Astrocyte (in vitro differentiated cells and primary cell): ENCODE data around the gene SEC23A. TPM values are rescaled to one million over a fixed set of nuclear protein-coding genes. Genes with fewer than 3 reads are reported as not detected.

ENCODE experiments used
- DNase-seq: peaks from one replicate; pipeline ENCODE4 v3.0.0-alpha.2; 2010; ENCODE audit warnings: low read depth
- FAIRE-seq: peaks from 2 replicates; lab custom pipeline; 2011; peaks lifted over from hg19 to GRCh38; lab: Jason Lieb, UNC
- H2AFZ ChIP-seq: 2 replicates; pipeline ENCODE4 v1.6.0; 2012; ENCODE audit warnings: low read depth, low read length, inconsistent platforms
- H3K27ac ChIP-seq: 2 replicates; pipeline ENCODE4 v1.5.1; 2011; ENCODE audit warnings: low read depth, low read length, inconsistent platforms
- H3K27me3 ChIP-seq: 2 replicates; pipeline ENCODE4 v1.6.0; 2011; ENCODE audit warnings: low read length, inconsistent platforms; ENCODE audit not compliant: insufficient read depth
- H3K36me3 ChIP-seq: 2 replicates; pipeline ENCODE4 v1.5.1; 2011; ENCODE audit warnings: low read length, inconsistent platforms; ENCODE audit not compliant: insufficient read depth
- H3K4me1 ChIP-seq: 2 replicates; pipeline ENCODE4 v1.5.1; 2011; ENCODE audit warnings: low read length, inconsistent platforms; ENCODE audit not compliant: insufficient read depth
- H3K4me2 ChIP-seq: 2 replicates; pipeline ENCODE4 v1.6.0; 2012; ENCODE audit warnings: low read length, inconsistent platforms
- H3K4me3 ChIP-seq: 2 replicates; pipeline ENCODE4 v1.5.1; 2011; ENCODE audit warnings: low read depth, mild to moderate bottlenecking, low read length, inconsistent platforms; ENCODE audit not compliant: insufficient read depth
- H3K79me2 ChIP-seq: 2 replicates; pipeline ENCODE4 v1.6.0; 2012; ENCODE audit warnings: mild to moderate bottlenecking, low read length, inconsistent platforms; ENCODE audit not compliant: insufficient read depth
- H3K9ac ChIP-seq: 2 replicates; pipeline ENCODE4 v1.6.0; 2012; ENCODE audit warnings: mild to moderate bottlenecking, low read length, inconsistent platforms
- H3K9me3 ChIP-seq: 2 replicates; pipeline ENCODE4 v1.5.1; 2012; ENCODE audit warnings: low read depth, mild to moderate bottlenecking, low read length, inconsistent platforms; ENCODE audit not compliant: insufficient read depth
- H4K20me1 ChIP-seq: 2 replicates; pipeline ENCODE4 v1.6.0; 2012; ENCODE audit warnings: low read length, inconsistent platforms; ENCODE audit not compliant: insufficient read depth
- H3K27ac Mint-ChIP-seq: one replicate; pipeline ENCODE4 v1.8.0; 2021; ENCODE audit warnings: mild to moderate bottlenecking, mixed read lengths; ENCODE audit not compliant: unreplicated experiment
- H3K27me3 Mint-ChIP-seq: one replicate; pipeline ENCODE4 v1.8.0; 2021; ENCODE audit warnings: low read depth, mixed read lengths; ENCODE audit not compliant: unreplicated experiment
- H3K36me3 Mint-ChIP-seq: one replicate; pipeline ENCODE4 v1.8.0; 2021; ENCODE audit warnings: low read depth, mixed read lengths; ENCODE audit not compliant: unreplicated experiment
- H3K4me1 Mint-ChIP-seq: one replicate; pipeline ENCODE4 v1.8.0; 2021; ENCODE audit warnings: low read depth, mixed read lengths; ENCODE audit not compliant: unreplicated experiment
- H3K4me3 Mint-ChIP-seq: one replicate; pipeline ENCODE4 v1.8.0; 2021; ENCODE audit warnings: mild to moderate bottlenecking, moderate library complexity, mixed read lengths; ENCODE audit not compliant: unreplicated experiment
- H3K9me3 Mint-ChIP-seq: one replicate; pipeline ENCODE4 v1.8.0; 2021; ENCODE audit warnings: mild to moderate bottlenecking, mixed read lengths; ENCODE audit not compliant: unreplicated experiment
- CTCF ChIP-seq: IDR thresholded peaks from 2 replicates; pipeline ENCODE4 v1.5.1; 2011; ENCODE audit warnings: low read depth, mild to moderate bottlenecking, inconsistent platforms, low read length, moderate library complexity; ENCODE audit not compliant: insufficient read depth
- EZH2 ChIP-seq: IDR thresholded peaks from 2 replicates; pipeline ENCODE4 v1.6.1; 2012; ENCODE audit warnings: mild to moderate bottlenecking, low read length, inconsistent platforms; ENCODE audit not compliant: insufficient read depth
- total RNA-seq: library from RNA; stranded (reverse); gene quantifications from 2 replicates; pipeline ENCODE4 v1.2.1, GENCODE V29; 2021

Gene SEC23A
- total RNA-seq, 1 donor from 2014 or later: 229 TPM

DNA sequence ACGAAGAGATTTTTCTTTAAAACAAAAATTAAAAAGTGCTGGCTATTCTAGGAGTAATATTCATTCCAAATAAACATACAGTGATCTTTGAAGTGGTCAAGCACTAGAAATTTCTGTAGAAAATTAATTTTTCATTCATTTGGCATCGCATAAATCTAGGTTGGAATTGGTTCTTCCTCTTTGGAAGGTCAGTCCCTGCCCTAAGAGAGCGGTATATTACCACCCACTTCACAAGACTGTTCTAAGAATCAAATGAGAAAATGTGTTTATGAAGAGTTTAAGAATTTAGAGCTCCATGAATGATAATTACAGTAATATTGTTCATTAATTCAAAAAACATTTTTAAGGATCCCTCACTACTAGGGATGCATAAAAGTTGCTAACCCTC is 10.6 kb upstream of the SEC23A start:
- DNase-seq (no peak), FAIRE-seq (no peak)
- Mint-ChIP-seq H3K36me3 (no peaks in the 10 kb centered on the region), H3K4me3 (peak overlapping the region; percentile 94), H3K9me3 (no peaks in the 10 kb centered on the region), H3K4me1 (no peaks in the 10 kb centered on the region), H3K27ac (peak overlapping the region; percentile 75), H3K27me3 (no peaks in the 10 kb centered on the region)
- Histone ChIP-seq H3K36me3 (no peaks in the 10 kb centered on the region), H3K9ac (peak overlapping the region; percentile 86), H3K79me2 (peaks cover 10% of the 10 kb centered on the region), H3K9me3 (no peaks in the 10 kb centered on the region), H3K4me3 (peak overlapping the region; percentile 92), H3K4me1 (peaks cover 8% of the 10 kb centered on the region), H3K27ac (peak overlapping the region; percentile 75), H3K27me3 (no peaks in the 10 kb centered on the region), H2AFZ (peak overlapping the region; percentile 93), H4K20me1 (no peaks in the 10 kb centered on the region), H3K4me2 (peak overlapping the region; percentile 91)
- no peak for TF ChIP-seq CTCF

GRCh38 chr14:39109893-39110715 is 7.1 kb upstream of the SEC23A start:
- Histone ChIP-seq H3K9me3 (no peaks in the 10 kb centered on the region), H3K27ac (no peak overlapping the region), H3K4me1 (peaks cover 8% of the 10 kb centered on the region), H3K9ac (no peak overlapping the region), H3K4me3 (no peak overlapping the region), H3K36me3 (no peaks in the 10 kb centered on the region), H3K4me2 (no peak overlapping the region), H3K79me2 (peaks cover 10% of the 10 kb centered on the region), H3K27me3 (no peaks in the 10 kb centered on the region), H2AFZ (peak overlapping the region; percentile 6), H4K20me1 (no peaks in the 10 kb centered on the region)
- no peaks in the 10 kb centered on the region for H3K27me3 Mint-ChIP-seq
- no peaks in the 10 kb centered on the region for H3K4me1 Mint-ChIP-seq
- H3K4me3 Mint-ChIP-seq: no peak overlapping the region
- H3K27ac Mint-ChIP-seq: no peak overlapping the region
- no peak for TF ChIP-seq EZH2
- no peak for TF ChIP-seq CTCF
- no peaks in the 10 kb centered on the region for H3K36me3 Mint-ChIP-seq
- no peaks in the 10 kb centered on the region for H3K9me3 Mint-ChIP-seq
- FAIRE-seq (no peak), DNase-seq (no peak)

- peaks cover 2% of the 10 kb centered on the region for H3K4me1 ChIP-seq
- TF ChIP-seq CTCF (no peak), EZH2 (no peak)
- H3K27ac Mint-ChIP-seq: no peak overlapping the region
- no peak overlapping the region for H3K27ac ChIP-seq
- H3K27me3 Mint-ChIP-seq: no peaks in the 10 kb centered on the region
- no peak overlapping the region for H2AFZ ChIP-seq
- H3K4me3 ChIP-seq: no peak overlapping the region
- no peak overlapping the region for H3K4me2 ChIP-seq
- FAIRE-seq (no peak), DNase-seq (no peak)
- peaks cover 3% of the 10 kb centered on the region for H3K4me1 Mint-ChIP-seq
- no peaks in the 10 kb centered on the region for H4K20me1 ChIP-seq
- H3K36me3 Mint-ChIP-seq: no peaks in the 10 kb centered on the region
- no peaks in the 10 kb centered on the region for H3K9me3 Mint-ChIP-seq
- H3K79me2 ChIP-seq: peaks cover 8% of the 10 kb centered on the region
- H3K4me3 Mint-ChIP-seq: no peak overlapping the region
- no peak overlapping the region for H3K9ac ChIP-seq
- H3K9me3 ChIP-seq: no peaks in the 10 kb centered on the region
- H3K27me3 ChIP-seq: no peaks in the 10 kb centered on the region
- no peaks in the 10 kb centered on the region for H3K36me3 ChIP-seq
Measured at GRCh38 chr14:39108791-39109190, 5.8 kb upstream of the SEC23A start.
